C4-2B (cell line): ENCODE measurements around the gene OR4E2.
"Not testable (repeated sequence)": the region's sequence is repeated elsewhere in the genome, so short reads cannot be mapped to it uniquely, and the experiment has no call there.

Experiments used
- CTCF ChIP-seq: fragments of 450-650 bp; conservative IDR thresholded peaks from 2 replicates; pipeline ENCODE4 v1.5.1; 2017; ENCODE audit warnings: mild to moderate bottlenecking
- ZFX ChIP-seq: fragments of 450-650 bp; IDR thresholded peaks from 2 replicates; pipeline ENCODE4 v1.6.1; 2017

GRCh38 chr14:21697662-21698061 is 44.0 kb downstream of the OR4E2 start:
- not testable (repeated sequence) for TF ChIP-seq CTCF, ZFX
